Activated T-helper 1 cell treated with anti-CD3 and anti-CD28 coated beads, Interleukin-12 subunit alpha, Interleukin-12 subunit beta, Interleukin-2, Interleukin-4 antibody, amounts not matched to agents 30 ng/mL and 10 ng/mL and 1 ng/mL, durations not matched to agents 14 hours and 24 hours and 36 hours (primary cell): ENCODE results near the gene ILF2. TPM values are rescaled to one million over a fixed set of nuclear protein-coding genes. Genes with fewer than 3 reads are reported as not detected.

Experiments
- DNase-seq: peaks from one replicate; pipeline ENCODE4 v3.0.0; 2021; ENCODE audit warnings: low spot score
- H3K27ac Mint-ChIP-seq: one replicate; pipeline ENCODE4 v1.8.0; 2021; ENCODE audit warnings: mild to moderate bottlenecking, mixed read lengths
- H3K27me3 Mint-ChIP-seq: one replicate; pipeline ENCODE4 v1.8.0; 2022; ENCODE audit warnings: mild to moderate bottlenecking, moderate library complexity, mixed read lengths; ENCODE audit not compliant: insufficient read depth
- H3K36me3 Mint-ChIP-seq: one replicate; pipeline ENCODE4 v1.8.0; 2021; ENCODE audit warnings: low read depth, mixed read lengths
- H3K4me1 Mint-ChIP-seq: one replicate; pipeline ENCODE4 v1.8.0; 2021; ENCODE audit warnings: low read depth, mixed read lengths
- H3K4me3 Mint-ChIP-seq: one replicate; pipeline ENCODE4 v1.8.0; 2021; ENCODE audit warnings: mild to moderate bottlenecking, moderate library complexity, mixed read lengths
- H3K9me3 Mint-ChIP-seq: one replicate; pipeline ENCODE4 v1.8.0; 2021; ENCODE audit warnings: mixed read lengths
- intact Hi-C: fragments of 100-400 bp; cut with micrococcal nuclease; formaldehyde crosslinking; loops from one replicate; pipeline ENCODE4 v1.15.1; 2024
- total RNA-seq: library from RNA; stranded (reverse); gene quantifications from 2 replicates; pipeline ENCODE4 v1.2.3, GENCODE V29; 2022

The ILF2 gene
- total RNA-seq, 1 donor from 2014 or later: 366 TPM

GRCh38 chr1:153612755-153613331, 58.0 kb downstream of the ILF2 start, which contains the start of gene S100A16:
TSS of gene S100A16 (minus strand) at chr1:153613137. CDS start at chr1:153608151, 4,986 bp downstream.
- Mint-ChIP-seq H3K9me3 (no peaks in the 10 kb centered on the region), H3K27ac (no peak within 1 kb of the TSS)
- intact Hi-C loops: loop anchor here (10.0 kb wide), 1 partner anchor 258 kb away; the partner anchor contains the start of gene S100A9

GRCh38 chr1:153612111-153612754, 58.6 kb downstream of the ILF2 start:
- Mint-ChIP-seq H3K27me3 (peaks cover 2% of the 10 kb centered on the region), H3K36me3 (no peaks in the 10 kb centered on the region), H3K4me3 (no peak overlapping the region), H3K4me1 (no peaks in the 10 kb centered on the region), H3K27ac (no peak overlapping the region), H3K9me3 (no peaks in the 10 kb centered on the region)
- intact Hi-C loops: loop anchor here (10.0 kb wide), 1 partner anchor 257 kb away; the partner anchor contains the start of gene S100A9
- DNase-seq: no peak

More at GRCh38 chr1:153612755-153613331, 58.0 kb downstream of the ILF2 start, which contains the start of gene S100A16:
- H3K4me1 Mint-ChIP-seq: peaks cover 5% of the 10 kb centered on the region
- H3K27me3 Mint-ChIP-seq: peaks cover 2% of the 10 kb centered on the region
- no peaks in the 10 kb centered on the region for H3K36me3 Mint-ChIP-seq
- H3K4me3 Mint-ChIP-seq: no peak within 1 kb of the TSS
- DNase-seq: no peak

Other genes starting within 250 kb of the ILF2 start
- not detected in 2 replicates for gene S100A7, start 210.3 kb downstream of the ILF2 start, total RNA-seq
- 154 and 159 TPM in 2 replicates for gene S100A6, start 135.0 kb downstream of the ILF2 start, total RNA-seq
- 1.3 and 1.6 TPM in 2 replicates for gene S100A5, start 130.1 kb downstream of the ILF2 start, total RNA-seq
- gene S100A4, start 125.2 kb downstream of the ILF2 start, total RNA-seq: 165 and 167 TPM in 2 replicates
- gene S100A3, start 121.7 kb downstream of the ILF2 start, total RNA-seq: not detected in 2 replicates
- gene S100A2, start 105.1 kb downstream of the ILF2 start, total RNA-seq: 0.21 and 1.1 TPM in 2 replicates
- gene S100A16, start 57.9 kb downstream of the ILF2 start, total RNA-seq: not detected in 2 replicates
- 0.16 TPM in 1 of 2 replicates, not detected in the other for gene S100A14, start 54.7 kb downstream of the ILF2 start, total RNA-seq
- 2.5 and 5.1 TPM in 2 replicates for gene S100A13, start 43.5 kb downstream of the ILF2 start, total RNA-seq
- not detected in 2 replicates for gene S100A1, start 42.6 kb downstream of the ILF2 start, total RNA-seq
- 101 and 105 TPM in 2 replicates for gene CHTOP, start 36.9 kb downstream of the ILF2 start, total RNA-seq
- gene SNAPIN, start 12.3 kb downstream of the ILF2 start, total RNA-seq: 31.1 and 35.4 TPM in 2 replicates
- 0.05 and 0.07 TPM in 2 replicates for gene NPR1, start 7.7 kb upstream of the ILF2 start, total RNA-seq
- 57.0 and 57.3 TPM in 2 replicates for gene INTS3, start 57.1 kb upstream of the ILF2 start, total RNA-seq
- gene SLC27A3, start 104.4 kb upstream of the ILF2 start, total RNA-seq: 10.8 and 11.1 TPM in 2 replicates